Measurements from ENCODE around the gene SLC17A2. TPM values are rescaled to one million over a fixed set of nuclear protein-coding genes. Genes with fewer than 3 reads are reported as not detected.
"Not testable (repeated sequence)": the region's sequence is repeated elsewhere in the genome, so short reads cannot be mapped to it uniquely, and the experiment has no call there.

The SLC17A2 gene
- total RNA-seq, 2 experiments from 2014 or later = 0.07 TPM; not detected in 1

DNA sequence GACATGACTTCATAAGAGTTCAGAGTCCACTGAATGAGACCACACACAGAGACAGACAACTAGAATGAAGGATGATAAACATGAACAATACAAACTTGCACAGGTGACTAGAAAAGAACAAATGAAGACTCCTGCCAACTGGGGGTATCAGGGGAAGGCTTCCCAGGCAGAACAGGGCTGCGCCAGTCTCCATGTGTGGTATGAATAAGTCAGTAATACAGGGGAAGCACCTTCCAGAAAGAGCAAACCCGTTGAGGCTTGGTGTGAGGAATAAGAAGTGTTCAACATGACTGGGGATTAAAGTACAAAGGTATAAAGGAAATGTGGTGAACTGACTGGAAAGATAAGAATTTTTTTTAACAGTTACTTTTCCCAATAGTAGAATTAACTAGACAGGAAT, 3.7 kb upstream of the SLC17A2 start:
- DNase-seq (peak; percentile 52), ATAC-seq (peak; percentile 92)
- no peaks in the 10 kb centered on the region for H3K36me3 Mint-ChIP-seq (ENCODE audit: low read depth)
- CTCF ChIA-PET = interaction anchor here (0.8 kb wide), 1 partner anchor 9 kb away, joined by 4 read pairs; no protein-coding TSS in a partner anchor
- intact Hi-C loops (cut with DNase I, micrococcal nuclease) = no loop called here
- peaks cover 8% of the 10 kb centered on the region for H3K4me1 Mint-ChIP-seq
- H3K27ac Mint-ChIP-seq = no peak overlapping the region
- H3K27me3 Mint-ChIP-seq = peaks cover 10% of the 10 kb centered on the region
- POLR2A ChIA-PET = interaction anchor here (0.7 kb wide), 1 partner anchor 98 kb away, joined by 10 read pairs; a partner anchor contains a TSS
- no peak overlapping the region for H3K4me3 Mint-ChIP-seq
- H3K9me3 Mint-ChIP-seq (ENCODE audit: low read depth) = no peaks in the 10 kb centered on the region

DNA sequence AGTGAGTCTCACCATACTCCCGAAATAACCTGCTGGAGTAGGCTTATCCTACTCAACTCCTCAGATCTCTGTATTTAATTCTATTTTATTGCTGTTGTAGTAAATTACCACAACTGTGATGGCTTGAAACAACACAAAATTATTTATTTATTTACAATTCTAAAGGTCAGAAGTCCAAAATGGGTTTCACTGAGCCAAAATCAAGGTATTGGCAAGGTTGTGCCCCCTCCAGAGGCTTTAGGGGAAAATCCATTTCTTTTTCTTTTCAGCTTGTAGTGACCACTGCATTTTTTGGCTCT, 869 bp upstream of the SLC17A2 start:
- intact Hi-C loops (cut with DNase I, micrococcal nuclease) = no loop called here
- H3K36me3 Mint-ChIP-seq (ENCODE audit: low read depth) = no peaks in the 10 kb centered on the region
- DNase-seq (no peak), ATAC-seq (no peak)
- peaks cover 3% of the 10 kb centered on the region for H3K27me3 Mint-ChIP-seq
- no peaks in the 10 kb centered on the region for H3K9me3 Mint-ChIP-seq (ENCODE audit: low read depth)
- ChIA-PET POLR2A (no interaction called here), CTCF (no interaction called here)
- no peak overlapping the region for H3K27ac Mint-ChIP-seq
- peaks cover 15% of the 10 kb centered on the region for H3K4me1 Mint-ChIP-seq
- no peak overlapping the region for H3K4me3 Mint-ChIP-seq

DNA sequence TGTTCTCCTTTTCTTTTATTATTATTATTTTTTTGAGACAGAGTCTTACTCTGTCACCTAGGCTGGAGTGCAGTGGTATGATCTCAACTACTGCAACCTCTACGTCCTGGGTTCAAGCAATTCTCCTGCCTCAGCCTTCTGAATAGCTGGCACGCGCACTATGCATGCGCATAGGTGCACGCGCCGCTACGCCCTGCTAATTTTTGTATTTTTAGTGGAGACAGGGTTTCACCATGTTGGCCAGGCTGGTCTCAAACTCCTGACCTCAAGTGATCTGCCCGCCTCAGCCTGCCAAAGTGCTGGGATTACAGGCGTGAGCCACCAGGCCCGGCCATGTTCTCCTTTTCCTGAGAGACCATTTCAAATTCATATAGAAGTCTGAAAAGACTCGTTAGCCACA, 706 bp downstream of the SLC17A2 start:
- CTCF ChIA-PET; H3K36me3 Mint-ChIP-seq (ENCODE audit: low read depth); intact Hi-C loops (cut with DNase I, micrococcal nuclease); H3K9me3 Mint-ChIP-seq (ENCODE audit: low read depth); H3K27me3 Mint-ChIP-seq; H3K4me3 Mint-ChIP-seq; ATAC-seq; H3K27ac Mint-ChIP-seq; POLR2A ChIA-PET; DNase-seq: not testable (repeated sequence)
- peaks cover 15% of the 10 kb centered on the region for H3K4me1 Mint-ChIP-seq

DNA sequence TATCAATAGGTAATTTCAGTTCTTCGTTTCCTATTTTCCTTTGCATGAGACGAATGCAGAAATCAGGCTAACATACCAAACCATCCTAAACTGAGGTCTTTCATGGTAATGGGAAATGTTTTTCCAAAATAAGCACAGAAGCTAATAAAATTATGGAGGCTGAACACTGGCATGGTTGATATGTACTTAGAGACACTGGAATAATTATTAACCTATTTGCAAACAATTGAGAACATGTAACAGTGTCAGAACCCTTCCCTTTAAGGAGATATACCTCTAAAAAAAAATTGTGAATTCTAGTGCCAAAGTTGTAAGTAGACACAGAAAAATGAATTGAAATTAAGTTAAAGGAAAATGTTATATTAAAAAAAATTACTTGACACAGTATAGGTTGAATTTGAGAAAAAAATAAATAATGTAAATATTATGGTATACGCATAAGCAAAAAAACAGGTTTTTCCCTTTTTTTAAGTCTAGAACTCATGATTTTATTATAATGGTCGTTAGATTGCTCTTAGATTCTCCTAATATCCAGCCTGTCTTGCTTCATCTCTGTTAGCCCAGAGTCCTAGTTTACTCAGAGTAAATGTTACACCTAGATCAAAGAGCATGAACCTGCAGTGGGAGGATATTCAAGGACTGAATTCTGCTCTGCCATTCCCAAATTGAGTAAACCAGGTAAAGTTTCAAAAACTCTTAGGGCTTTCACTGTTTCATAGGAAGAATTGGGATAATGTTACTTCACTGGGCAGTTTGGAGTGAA, 1.7 kb downstream of the SLC17A2 start:
- CTCF ChIA-PET = interaction anchor here (0.6 to 1.5 kb wide), 3 partner anchors 8 to 96 kb away, joined by 3 to 4 read pairs (median 3); no protein-coding TSS in a partner anchor

DNA sequence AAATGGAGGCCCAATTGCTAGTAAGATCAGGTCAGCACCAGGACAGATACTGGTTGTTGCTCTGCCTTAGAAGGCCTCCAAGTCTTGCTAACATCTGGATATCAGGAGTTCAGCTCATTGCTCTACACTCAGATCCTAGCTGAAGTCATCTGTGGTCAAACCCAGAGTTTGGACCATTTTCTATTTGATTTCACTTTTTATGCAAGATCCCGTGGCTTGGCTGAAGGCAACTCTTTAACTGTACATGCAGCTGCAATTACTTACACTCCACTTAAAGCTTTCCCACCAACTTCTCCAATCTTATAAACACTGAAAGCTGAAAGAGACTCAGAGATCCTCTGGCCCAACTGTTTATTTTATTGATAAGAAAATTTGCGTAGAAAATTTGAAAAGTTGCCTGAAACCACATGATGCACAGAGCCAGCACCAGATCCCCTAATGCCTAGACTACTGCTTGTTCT, 2.7 kb downstream of the SLC17A2 start:
- ChIA-PET CTCF (interaction anchor here (0.7 to 1.5 kb wide), 3 partner anchors 9 to 94 kb away, joined by 3 to 4 read pairs (median 3); no protein-coding TSS in a partner anchor), POLR2A (no interaction called here)
- intact Hi-C loops (cut with DNase I, micrococcal nuclease) = no loop called here

More for the DNA sequence above, 1.7 kb downstream of the SLC17A2 start:
- Mint-ChIP-seq H3K4me3 (no peak overlapping the region), H3K9me3 (ENCODE audit: low read depth) (no peaks in the 10 kb centered on the region), H3K36me3 (ENCODE audit: low read depth) (no peaks in the 10 kb centered on the region), H3K27ac (no peak overlapping the region), H3K27me3 (peaks cover 3% of the 10 kb centered on the region), H3K4me1 (peaks cover 7% of the 10 kb centered on the region)
- no peak for ATAC-seq
- POLR2A ChIA-PET = no interaction called here
- intact Hi-C loops (cut with DNase I, micrococcal nuclease) = no loop called here
- no peak for DNase-seq

DNA sequence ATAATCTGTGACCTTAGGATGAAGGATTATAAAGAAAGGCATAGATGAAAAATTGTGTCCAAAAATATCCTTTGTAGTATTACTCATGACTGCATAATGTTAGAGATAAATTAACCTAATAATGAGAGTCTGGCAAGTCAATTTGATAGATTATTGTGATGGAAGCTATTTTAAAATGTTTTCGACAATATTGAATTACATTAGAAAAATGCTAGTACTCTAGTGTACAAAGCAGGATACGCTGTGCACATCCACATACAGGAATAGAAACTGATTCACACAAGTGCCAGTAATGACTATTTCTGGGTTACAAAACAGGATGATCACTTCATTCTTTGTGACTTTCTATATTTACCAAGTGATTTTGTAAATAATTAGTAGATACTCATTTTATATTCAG, 3.3 kb downstream of the SLC17A2 start:
- ATAC-seq (peak; percentile 64), DNase-seq (no peak)
- Mint-ChIP-seq H3K27ac (no peak overlapping the region), H3K4me3 (no peak overlapping the region), H3K27me3 (peaks cover 5% of the 10 kb centered on the region), H3K36me3 (ENCODE audit: low read depth) (no peaks in the 10 kb centered on the region), H3K4me1 (peaks cover 7% of the 10 kb centered on the region), H3K9me3 (ENCODE audit: low read depth) (no peaks in the 10 kb centered on the region)
- intact Hi-C loops (cut with DNase I, micrococcal nuclease) = no loop called here
- ChIA-PET CTCF (interaction anchor here (0.7 to 1.5 kb wide), 6 partner anchors 11 to 275 kb away, joined by 3 to 4 read pairs (median 3); partner anchors contain the start of gene SCGN), POLR2A (no interaction called here)

More for the DNA sequence above, 2.7 kb downstream of the SLC17A2 start:
- Mint-ChIP-seq H3K36me3 (ENCODE audit: low read depth) (no peaks in the 10 kb centered on the region), H3K4me3 (no peak overlapping the region), H3K27ac (no peak overlapping the region), H3K4me1 (peaks cover 7% of the 10 kb centered on the region), H3K27me3 (peaks cover 3% of the 10 kb centered on the region), H3K9me3 (ENCODE audit: low read depth) (no peaks in the 10 kb centered on the region)
- ATAC-seq = no peak
- no peak for DNase-seq

DNA sequence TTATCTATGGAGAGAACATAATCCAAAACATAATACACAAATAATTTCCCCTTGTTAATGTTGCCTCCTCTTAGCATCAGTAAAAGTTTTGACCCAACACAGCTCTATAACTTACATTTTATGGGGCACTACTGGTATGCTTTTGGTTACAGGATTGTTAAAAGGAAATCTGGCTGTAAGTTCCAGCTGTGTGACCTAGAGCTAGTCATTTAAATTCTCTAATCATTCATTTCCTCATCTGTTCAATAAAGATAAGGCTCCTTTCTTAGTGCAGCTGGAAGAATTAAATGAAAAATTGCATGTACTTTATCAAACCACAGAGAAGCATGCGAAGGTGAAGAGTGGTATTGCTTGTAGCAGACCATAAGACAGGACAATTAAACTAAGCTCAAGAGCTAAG, 4.6 kb downstream of the SLC17A2 start:
- POLR2A ChIA-PET = interaction anchor here (0.7 kb wide), 1 partner anchor 118 kb away, joined by 3 read pairs; a partner anchor contains a TSS
- no peaks in the 10 kb centered on the region for H3K36me3 Mint-ChIP-seq (ENCODE audit: low read depth)

DNA sequence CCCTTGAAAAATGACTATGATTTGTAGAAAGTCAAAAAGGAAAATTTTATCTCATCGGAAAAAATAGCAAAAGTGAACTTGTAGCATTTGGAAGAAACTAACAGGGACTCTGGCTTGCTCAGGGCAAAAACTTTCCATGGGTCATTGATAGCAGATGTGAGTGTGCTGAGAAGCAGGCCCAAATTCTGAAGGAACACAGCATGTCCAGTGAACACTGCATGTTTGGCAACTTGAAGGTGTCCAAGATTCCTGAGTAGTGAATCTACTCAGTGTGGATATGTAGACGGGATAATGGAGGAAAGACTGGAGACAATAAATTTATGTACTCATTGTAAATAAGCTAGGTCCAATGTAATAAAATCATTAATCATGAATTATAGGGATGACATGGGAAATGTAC, 8.2 kb downstream of the SLC17A2 start:
- no peak for DNase-seq
- ChIA-PET POLR2A (no interaction called here), CTCF (no interaction called here)
- Mint-ChIP-seq H3K36me3 (ENCODE audit: low read depth) (peaks cover 3% of the 10 kb centered on the region), H3K27ac (no peak overlapping the region), H3K27me3 (peaks cover 1% of the 10 kb centered on the region), H3K4me3 (no peak overlapping the region), H3K9me3 (ENCODE audit: low read depth) (peaks cover 4% of the 10 kb centered on the region), H3K4me1 (peaks cover 32% of the 10 kb centered on the region)
- intact Hi-C loops (cut with DNase I, micrococcal nuclease) = no loop called here
- no peak for ATAC-seq

More for the DNA sequence above, 4.6 kb downstream of the SLC17A2 start:
- intact Hi-C loops (cut with DNase I, micrococcal nuclease) = no loop called here
- Mint-ChIP-seq H3K9me3 (ENCODE audit: low read depth) (no peaks in the 10 kb centered on the region), H3K27ac (no peak overlapping the region), H3K4me3 (no peak overlapping the region), H3K27me3 (peaks cover 1% of the 10 kb centered on the region), H3K4me1 (peaks cover 9% of the 10 kb centered on the region)
- CTCF ChIA-PET = interaction anchor here (0.6 to 1.4 kb wide), 5 partner anchors 10 to 197 kb away, joined by 3 to 4 read pairs (median 3); a partner anchor contains a TSS
- no peak for DNase-seq
- no peak for ATAC-seq

DNA sequence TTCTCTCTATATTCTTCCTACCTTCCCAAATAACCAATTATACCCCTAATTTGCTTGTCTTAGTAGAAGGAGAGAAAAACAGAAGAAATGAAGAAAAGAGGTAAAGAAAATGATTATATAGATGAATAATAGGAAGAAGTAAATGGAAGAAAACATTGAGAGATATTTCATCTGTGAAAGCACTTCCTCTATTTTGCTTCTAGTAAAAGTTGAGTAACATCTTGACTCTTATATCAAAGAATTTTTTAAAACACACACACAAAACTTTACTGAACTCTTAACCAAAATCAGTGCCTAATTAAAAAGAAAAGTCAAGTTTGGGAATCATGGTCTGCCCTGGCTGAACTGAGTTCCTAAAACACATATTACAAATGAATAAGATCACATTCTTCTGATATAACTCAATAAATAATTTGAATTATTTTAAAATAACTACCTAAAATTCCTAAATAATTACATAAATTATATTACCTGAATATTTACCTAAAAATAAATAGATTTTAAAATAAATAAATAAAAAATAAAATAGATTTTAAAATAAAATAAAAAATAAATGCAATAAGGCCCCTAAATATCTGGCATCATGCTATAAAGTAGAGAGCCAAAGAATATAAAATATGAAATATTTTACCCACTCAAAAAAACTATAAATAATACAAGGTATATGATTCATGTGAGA, 8.8 kb downstream of the SLC17A2 start:
- Mint-ChIP-seq H3K4me3 (no peak overlapping the region), H3K4me1 (peaks cover 34% of the 10 kb centered on the region), H3K36me3 (ENCODE audit: low read depth) (peaks cover 3% of the 10 kb centered on the region), H3K9me3 (ENCODE audit: low read depth) (peaks cover 4% of the 10 kb centered on the region), H3K27me3 (peaks cover 1% of the 10 kb centered on the region), H3K27ac (no peak overlapping the region)
- intact Hi-C loops (cut with DNase I, micrococcal nuclease) = no loop called here
- no peak for ATAC-seq
- CTCF ChIA-PET = no interaction called here
- POLR2A ChIA-PET = no interaction called here
- no peak for DNase-seq

DNA sequence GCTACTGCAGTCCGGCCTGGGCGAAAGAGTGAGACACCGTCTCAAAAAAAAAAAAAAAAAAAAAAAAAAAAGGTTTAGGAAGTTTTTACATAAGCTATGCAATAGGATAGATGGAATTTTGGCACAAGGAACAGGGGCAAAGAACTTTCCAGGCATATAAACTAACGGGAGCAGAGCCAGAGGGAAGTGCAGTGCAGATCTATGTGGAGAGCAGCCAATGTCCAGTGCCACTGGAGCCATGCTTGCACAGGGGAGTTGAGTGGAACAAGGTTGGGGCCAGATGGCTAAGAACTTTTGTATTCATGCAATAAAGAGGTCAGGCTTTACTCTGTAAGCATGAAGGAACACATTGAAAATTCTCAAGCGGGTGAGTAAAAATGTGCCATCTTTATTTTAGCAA, 10.8 kb downstream of the SLC17A2 start:
- H3K27me3 Mint-ChIP-seq = peaks cover 1% of the 10 kb centered on the region
- ATAC-seq (no peak), DNase-seq (no peak)
- no peak overlapping the region for H3K27ac Mint-ChIP-seq
- CTCF ChIA-PET = interaction anchor here (0.8 to 2.0 kb wide), 4 partner anchors 10 to 130 kb away, joined by 3 to 8 read pairs (median 4); no protein-coding TSS in a partner anchor
- peaks cover 3% of the 10 kb centered on the region for H3K36me3 Mint-ChIP-seq (ENCODE audit: low read depth)
- intact Hi-C loops (cut with DNase I, micrococcal nuclease) = loop anchor here (2.0 to 10.0 kb wide), 3 partner anchors 25 to 785 kb away; no protein-coding TSS in a partner anchor
- peaks cover 44% of the 10 kb centered on the region for H3K4me1 Mint-ChIP-seq
- no peak overlapping the region for H3K4me3 Mint-ChIP-seq
- H3K9me3 Mint-ChIP-seq (ENCODE audit: low read depth) = peaks cover 4% of the 10 kb centered on the region
- POLR2A ChIA-PET = interaction anchor here (1.2 to 1.4 kb wide), 2 partner anchors 10 to 106 kb away, joined by 3 to 4 read pairs; no protein-coding TSS in a partner anchor

DNA sequence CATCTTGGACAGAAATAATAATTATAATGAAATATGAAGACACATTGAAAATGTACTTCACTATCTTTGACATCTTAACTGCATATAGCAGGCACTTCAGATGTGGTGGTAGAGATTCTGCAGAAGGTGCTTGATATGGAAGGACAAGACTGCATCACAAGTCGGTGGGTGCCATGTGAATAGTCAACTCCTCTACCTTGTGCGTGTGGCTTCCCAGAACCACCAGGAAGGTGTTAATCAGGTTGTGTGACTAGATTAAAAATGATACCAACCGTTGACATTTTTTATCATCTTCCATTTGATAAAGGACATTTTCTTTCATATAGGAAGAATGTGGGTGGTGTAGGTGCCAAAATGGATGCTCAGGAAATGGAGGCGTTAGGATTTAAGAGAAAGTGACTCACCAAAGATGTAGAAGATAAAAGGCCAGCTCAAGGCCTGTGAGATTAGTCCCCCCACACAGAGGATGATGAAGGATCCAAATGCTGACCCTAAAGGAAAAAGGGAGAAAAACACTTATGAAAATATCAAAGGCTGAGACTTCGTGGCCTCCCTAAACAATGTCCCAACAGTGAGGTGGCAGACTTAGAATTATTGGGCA, 12.3 kb downstream of the SLC17A2 start:
- Mint-ChIP-seq H3K9me3 (ENCODE audit: low read depth) (peaks cover 8% of the 10 kb centered on the region), H3K36me3 (ENCODE audit: low read depth) (peaks cover 4% of the 10 kb centered on the region), H3K27ac (peak overlapping the region; percentile 79), H3K27me3 (peaks cover 1% of the 10 kb centered on the region), H3K4me1 (peaks cover 59% of the 10 kb centered on the region), H3K4me3 (no peak overlapping the region)
- ChIA-PET CTCF (interaction anchor here (0.7 to 1.0 kb wide), 3 partner anchors 18 to 283 kb away, joined by 3 read pairs; no protein-coding TSS in a partner anchor), POLR2A (no interaction called here)
- DNase-seq (peak; percentile 61), ATAC-seq (peak; percentile 75)
- intact Hi-C loops (cut with DNase I, micrococcal nuclease) = loop anchor here (1.0 to 10.0 kb wide), 4 partner anchors 27 to 783 kb away; partner anchors contain the start of gene TRIM38 (in 1 of the 2)

All from activated CD4-positive, alpha-beta T cell treated with anti-CD3 and anti-CD28 coated beads for 36 hours (primary cell).